K562 (cell line): ENCODE measurements around the gene ORAI2. TPM values are rescaled to one million over a fixed set of nuclear protein-coding genes. Genes with fewer than 3 reads are reported as not detected.
"Not testable (repeated sequence)": the region's sequence is repeated elsewhere in the genome, so short reads cannot be mapped to it uniquely, and the experiment has no call there.

Experiments used
- ATAC-seq: fragments of 200-7000 bp; cut with Tn5 transposase; 3 replicates; pipeline ENCODE4 v1.9.1; 2020; ENCODE audit warnings: moderate library complexity
- BruUV-seq: library from RNA; stranded (reverse); fragments of 400-500 nt; replicated peaks from 2 replicates; lab custom pipeline; 2021; lab: Mats Ljungman, UMichigan
- CTCF ChIA-PET: fragments of 300-600 bp; formaldehyde crosslinking; extraction: SDS; loops from one replicate; lab custom pipeline; 2021; ENCODE audit warnings: low intra/inter-chr PET ratio; lab: Yijun Ruan, JAX
- POLR2A ChIA-PET: fragments of 300-600, 350-650 bp; sonication (Branson Sonifier 250); formaldehyde crosslinking; extraction: SDS; loops from one replicate; lab custom pipeline; 2021; ENCODE audit warnings: antibody characterized with exemption, inconsistent platforms; lab: Yijun Ruan, JAX
- DNase-seq, 4 experiments: peaks; one replicate each; pipeline versions ENCODE4 v3.0.0 to v3.0.0-alpha.2; 2011 to 2018; ENCODE audit warnings: low spot score in 3 of 4, mixed read lengths in 3 of 4; ENCODE audit errors: extremely low read depth in 1 of 4
- FAIRE-seq: peaks from 2 replicates; lab custom pipeline; 2011; peaks lifted over from hg19 to GRCh38; lab: Jason Lieb, UNC
- H2AFZ ChIP-seq: 2 replicates; pipeline ENCODE4 v1.6.0; 2011; ENCODE audit warnings: low read depth, low read length, control low read depth, inconsistent platforms
- H3K27ac ChIP-seq: fragments of 200-600 bp; 3 replicates; pipeline ENCODE4 v1.8.0; 2011; ENCODE audit warnings: low read depth, mild to moderate bottlenecking, control low read depth, inconsistent platforms, low read length, moderate library complexity, mixed read lengths; ENCODE audit errors: extremely low read depth
- H3K27me3 ChIP-seq, 2 experiments: fragments of 300-600 bp in 1 of 2; 2 replicates in 1 of 2; 3 replicates in 1 of 2; pipeline versions ENCODE4 v1.6.0 to v1.8.0; 2011; ENCODE audit warnings: inconsistent platforms in 2 of 2, low read length in 2 of 2, mild to moderate bottlenecking in 1 of 2, mixed read lengths in 1 of 2, moderate library complexity in 1 of 2; ENCODE audit not compliant: control insufficient read depth in 2 of 2, insufficient read depth in 2 of 2
- H3K36me3 ChIP-seq: fragments of 300-600 bp; 3 replicates; pipeline ENCODE4 v1.8.0; 2011; ENCODE audit warnings: mild to moderate bottlenecking, low read length, inconsistent platforms; ENCODE audit not compliant: control insufficient read depth, insufficient read depth
- H3K4me1 ChIP-seq, 2 experiments: fragments of 200-600 bp in 1 of 2; replicated peaks in 1 of 2; 2 replicates in 1 of 2; 3 replicates in 1 of 2; pipeline versions ENCODE4 v1.5.1 to v1.8.0; 2011; ENCODE audit warnings: inconsistent platforms in 2 of 2, low read length in 2 of 2, mild to moderate bottlenecking in 1 of 2, mixed read lengths in 1 of 2, moderate library complexity in 1 of 2; ENCODE audit not compliant: control insufficient read depth in 2 of 2, insufficient read depth in 2 of 2
- H3K4me2 ChIP-seq: 2 replicates; pipeline ENCODE4 v1.6.1; 2011; ENCODE audit warnings: low read length, control low read depth, inconsistent platforms, mixed read lengths; ENCODE audit not compliant: insufficient read depth
- H3K4me3 ChIP-seq: fragments of 200-600 bp; sonication (generic), shearing (Covaris generic); 2 replicates; pipeline ENCODE4 v1.5.1; 2016; ENCODE audit warnings: control low read depth, inconsistent platforms
- H3K79me2 ChIP-seq: fragments of 200-600 bp; 3 replicates; pipeline ENCODE4 v1.8.0; 2011; ENCODE audit warnings: low read length, inconsistent platforms; ENCODE audit not compliant: control insufficient read depth, insufficient read depth
- H3K9ac ChIP-seq, 2 experiments: 2 replicates each; pipeline versions ENCODE4 v1.6.0 to v1.6.1; 2011; ENCODE audit warnings: low read depth in 2 of 2, low read length in 2 of 2, control low read depth in 1 of 2, inconsistent platforms in 1 of 2, mild to moderate bottlenecking in 1 of 2, mixed read lengths in 1 of 2; ENCODE audit not compliant: insufficient read depth in 1 of 2
- H3K9me1 ChIP-seq: one replicate; pipeline ENCODE4 v1.6.0; 2011; ENCODE audit warnings: inconsistent platforms, mild to moderate bottlenecking, low read length, moderate library complexity; ENCODE audit not compliant: control insufficient read depth, insufficient read depth
- H3K9me3 ChIP-seq: replicated peaks from 2 replicates; pipeline ENCODE4 v1.5.1; 2011; ENCODE audit warnings: low read depth, low read length, inconsistent platforms; ENCODE audit not compliant: control insufficient read depth, insufficient read depth
- H4K20me1 ChIP-seq: replicated peaks from 2 replicates; pipeline ENCODE4 v1.6.1; 2011; ENCODE audit warnings: low read length, inconsistent platforms, mixed read lengths; ENCODE audit not compliant: control insufficient read depth, insufficient read depth
- WGBS: fragments of 100-300 bp; shearing (Covaris generic); methylation state at CpG from one replicate; pipeline ENCODE4 v1.1.6; 2016; ENCODE audit warnings: low coverage, mixed read lengths; ENCODE audit not compliant: insufficient coverage; ENCODE audit errors: missing lambda C conversion rate; 5-methylcytosine and 5-hydroxymethylcytosine counted together
- in situ Hi-C: fragments of 300-500 bp; cut with MboI; formaldehyde crosslinking; loops from 4 replicates; pipeline ENCODE4 v1.15.0; 2018; ENCODE audit warnings: inconsistent platforms, mixed read lengths
- intact Hi-C: fragments of 100-400 bp; cut with micrococcal nuclease; formaldehyde crosslinking; loops from 2 replicates; pipeline ENCODE4 v1.14.2; 2022
- polyA plus RNA-seq, 8 experiments: library from polyadenylated mRNA; depleted of rRNA in 4 of 8; stranded (reverse) in 5 of 8; unstranded in 3 of 8; fragments of >200 nt; fragmentation: Nextera tagmentation in 2 of 8; fragmentation: Illumina TruSeq in 1 of 8; extraction: Ambion mirVana in 2 of 8; extraction: Trizol in 1 of 8; gene quantifications; 2 replicates each; pipeline versions ENCODE4 v1.2.1 to v1.2.3, GENCODE V29; 2011 to 2014; ENCODE audit warnings: inconsistent platforms in 1 of 8, missing spikeins in 1 of 8
- total RNA-seq, 7 experiments: library from RNA; depleted of rRNA in 6 of 7; stranded (reverse); fragments of >200 nt in 6 of 7; fragmentation: Illumina TruSeq in 2 of 7; extraction: Trizol in 2 of 7; gene quantifications; 2 replicates each; pipeline versions ENCODE4 v1.2.1 to v1.2.3, GENCODE V29; 2011 to 2021; ENCODE audit warnings: low replicate concordance in 1 of 7

ORAI2 gene
- total and polyA plus RNA-seq, 9 of the 15 experiments (the other 6 are each of a cell fraction or from before 2014, with no cell fraction given) = 1.1 to 27.7 (median 9.2) TPM

DNA sequence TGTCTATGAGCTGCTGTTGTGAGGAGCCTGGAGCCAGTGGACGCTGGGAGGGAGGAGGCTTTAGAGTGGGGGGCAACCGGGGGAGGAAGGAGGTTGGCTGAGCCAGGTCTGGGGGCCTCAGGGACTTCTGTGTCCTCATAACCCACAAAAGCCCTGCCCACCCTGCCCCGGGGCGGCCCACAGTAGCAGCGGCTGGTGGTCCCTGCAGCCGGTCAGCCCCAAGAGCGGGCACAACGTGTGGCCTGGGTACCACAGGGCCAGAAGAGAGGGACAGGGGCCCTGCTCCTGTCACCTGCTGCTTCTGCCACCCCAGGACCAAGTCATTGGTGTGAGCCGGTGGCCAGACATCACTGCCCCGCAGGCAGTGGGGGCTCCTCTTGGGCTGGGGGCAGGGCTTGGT lies 48.6 kb downstream of the ORAI2 start:
- DNase-seq, H3K27me3 ChIP-seq, H3K9ac ChIP-seq, H3K4me1 ChIP-seq, FAIRE-seq, H3K4me3 ChIP-seq, H3K9me1 ChIP-seq, ATAC-seq, POLR2A ChIA-PET, CTCF ChIA-PET, intact Hi-C loops, H3K27ac ChIP-seq, H3K4me2 ChIP-seq, H3K79me2 ChIP-seq, H4K20me1 ChIP-seq, H2AFZ ChIP-seq, H3K36me3 ChIP-seq, H3K9me3 ChIP-seq, BruUV-seq: not testable (repeated sequence)
- WGBS = no CpG with 5 or more reads among the region's 10 CpGs
- in situ Hi-C loops = loop anchor here (25.0 kb wide), 1 partner anchor 580 kb away; the partner anchor contains the start of gene FBXL13

DNA sequence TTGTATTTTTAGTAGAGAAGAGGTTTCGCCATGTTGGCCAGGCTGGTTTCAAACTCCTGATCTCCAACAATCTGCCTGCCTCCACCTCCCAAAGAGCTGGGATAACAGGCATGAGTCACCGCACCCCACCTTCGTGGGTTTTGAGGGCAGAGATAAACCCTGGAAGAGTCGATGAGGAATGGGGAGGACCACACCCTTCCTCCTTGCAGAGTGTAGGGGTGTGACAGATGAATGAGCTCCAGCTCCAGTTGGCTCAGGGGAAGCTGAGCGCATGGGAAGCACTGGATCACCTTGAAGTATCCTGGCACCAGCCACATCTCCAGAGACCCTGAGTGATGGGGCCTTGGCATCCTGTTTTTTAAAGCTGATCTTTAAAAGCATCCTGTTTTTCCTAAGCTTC lies 50.9 kb downstream of the ORAI2 start:
- intact Hi-C loops, H3K9me1 ChIP-seq, H3K27me3 ChIP-seq, H2AFZ ChIP-seq, H3K36me3 ChIP-seq, H3K4me3 ChIP-seq, H3K4me1 ChIP-seq, DNase-seq, H3K4me2 ChIP-seq, H3K9me3 ChIP-seq, H3K27ac ChIP-seq, BruUV-seq, POLR2A ChIA-PET, CTCF ChIA-PET, H4K20me1 ChIP-seq, H3K79me2 ChIP-seq, H3K9ac ChIP-seq, FAIRE-seq: not testable (repeated sequence)
- ATAC-seq = peak; percentile 85
- in situ Hi-C loops = loop anchor here (25.0 kb wide), 1 partner anchor 578 kb away; the partner anchor contains the start of gene FBXL13
- no CpG with 5 or more reads among the region's 5 CpGs for WGBS

DNA sequence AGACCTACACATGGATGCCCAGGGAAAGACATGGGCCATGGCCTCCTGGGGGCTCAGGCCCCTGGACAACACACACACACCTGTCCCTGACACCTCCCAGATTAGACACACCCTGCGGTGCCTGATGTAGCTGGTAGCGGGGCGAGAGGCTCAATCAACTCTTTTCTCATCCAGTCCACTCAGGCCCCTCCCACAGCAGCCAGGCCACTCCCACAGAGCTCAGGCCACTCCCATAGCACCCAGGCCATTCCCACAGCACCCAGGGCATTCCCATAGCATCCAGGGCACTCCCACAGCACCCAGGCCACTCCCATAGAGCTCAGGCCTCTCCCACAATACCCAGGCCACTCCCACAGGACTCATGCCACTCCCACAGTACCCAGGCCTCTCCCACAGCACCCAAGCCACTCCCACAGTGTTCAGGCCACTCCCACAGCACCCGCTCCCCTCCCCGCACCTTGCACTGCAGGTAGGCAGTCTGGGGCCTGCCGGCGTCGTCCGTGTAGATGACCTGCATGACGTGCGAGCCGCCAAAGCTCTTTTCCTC lies 57.2 kb downstream of the ORAI2 start:
- H2AFZ ChIP-seq, H3K9ac ChIP-seq, H3K4me3 ChIP-seq, H3K36me3 ChIP-seq, POLR2A ChIA-PET, H3K4me1 ChIP-seq, H4K20me1 ChIP-seq, DNase-seq, BruUV-seq, H3K27me3 ChIP-seq, intact Hi-C loops, H3K9me3 ChIP-seq, H3K27ac ChIP-seq, H3K4me2 ChIP-seq, H3K9me1 ChIP-seq, CTCF ChIA-PET, H3K79me2 ChIP-seq: not testable (repeated sequence)
- WGBS = 0% methylated on average over 2 of the region's 12 CpGs
- FAIRE-seq (peak; percentile 83), ATAC-seq (peak; percentile 97)
- in situ Hi-C loops = loop anchor here (25.0 kb wide), 1 partner anchor 572 kb away; the partner anchor contains the start of gene FBXL13
